ENCODE results near the gene HSPG2.

DNA sequence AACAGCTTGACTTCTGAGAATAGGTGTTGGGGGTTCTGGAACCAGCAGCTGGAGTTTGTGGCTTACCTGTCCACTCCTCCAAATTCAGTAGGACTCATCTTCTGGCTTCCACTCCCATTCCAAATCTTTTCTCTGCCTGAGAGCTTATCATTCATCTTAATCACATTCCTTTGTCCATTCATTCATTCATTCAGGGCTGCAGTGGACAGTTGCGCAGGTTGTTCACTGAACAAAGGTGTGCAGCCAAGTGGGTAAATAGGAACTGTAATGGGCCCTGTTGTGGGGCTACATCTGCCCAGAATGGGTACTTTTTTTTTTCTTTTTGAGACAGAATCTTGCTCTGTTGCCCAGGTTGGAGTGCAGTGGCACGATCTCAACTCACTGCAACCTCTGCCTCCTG is 3.4 kb upstream of the HSPG2 start:
- TF ChIP-seq POLR2A (IDR thresholded peaks at IDR 0.05; ENCODE audit: low read length) (no peak), GATA1 (IDR thresholded peaks at IDR 0.05; ENCODE audit: low read depth, low read length) (no peak)
